Activated naive CD4-positive, alpha-beta T cell treated with Interleukin-2 at 50 U/mL for 16 hours (primary cell): ENCODE data around the gene IKZF2.

ENCODE experiments used
- DNase-seq: peaks from one replicate; pipeline ENCODE4 v3.0.0-alpha.2; 2020

IKZF2 gene

DNA sequence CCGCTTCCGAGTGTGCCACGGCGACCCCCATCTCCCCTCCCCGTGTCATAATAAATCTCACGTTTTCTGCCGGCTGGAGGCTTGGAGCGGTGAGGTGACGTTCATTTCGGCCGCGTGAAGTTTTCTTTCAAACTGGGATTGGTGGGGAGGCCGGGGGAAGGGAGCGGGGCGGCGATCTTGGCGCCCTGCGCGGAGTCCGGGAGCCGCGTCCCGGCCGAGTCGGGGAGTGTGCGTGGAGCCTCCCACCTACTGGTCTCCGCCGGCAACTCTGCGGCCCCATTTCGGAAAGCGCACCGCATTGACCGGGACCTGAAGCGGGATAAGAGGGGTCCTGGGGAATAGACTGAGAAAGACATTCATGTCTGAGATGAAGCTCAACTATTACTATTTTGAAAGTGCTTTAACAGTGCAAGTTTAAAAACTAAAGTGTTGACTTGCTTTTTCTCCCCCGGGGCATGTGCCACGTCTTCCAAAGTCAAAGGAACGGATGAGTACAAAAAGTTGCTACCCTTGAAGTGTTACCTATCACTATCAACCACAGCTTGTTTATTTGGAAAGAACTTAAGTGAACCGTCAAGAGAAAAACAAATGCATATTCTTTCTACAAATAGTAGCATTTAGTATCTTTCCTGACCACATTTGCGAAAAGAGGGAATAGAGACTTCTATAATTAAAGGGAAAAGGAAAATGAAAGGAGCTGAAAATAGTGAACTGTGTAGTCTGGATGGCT lies 818 bp upstream of the IKZF2 start:
- DNase-seq, result peak; percentile 27

DNA sequence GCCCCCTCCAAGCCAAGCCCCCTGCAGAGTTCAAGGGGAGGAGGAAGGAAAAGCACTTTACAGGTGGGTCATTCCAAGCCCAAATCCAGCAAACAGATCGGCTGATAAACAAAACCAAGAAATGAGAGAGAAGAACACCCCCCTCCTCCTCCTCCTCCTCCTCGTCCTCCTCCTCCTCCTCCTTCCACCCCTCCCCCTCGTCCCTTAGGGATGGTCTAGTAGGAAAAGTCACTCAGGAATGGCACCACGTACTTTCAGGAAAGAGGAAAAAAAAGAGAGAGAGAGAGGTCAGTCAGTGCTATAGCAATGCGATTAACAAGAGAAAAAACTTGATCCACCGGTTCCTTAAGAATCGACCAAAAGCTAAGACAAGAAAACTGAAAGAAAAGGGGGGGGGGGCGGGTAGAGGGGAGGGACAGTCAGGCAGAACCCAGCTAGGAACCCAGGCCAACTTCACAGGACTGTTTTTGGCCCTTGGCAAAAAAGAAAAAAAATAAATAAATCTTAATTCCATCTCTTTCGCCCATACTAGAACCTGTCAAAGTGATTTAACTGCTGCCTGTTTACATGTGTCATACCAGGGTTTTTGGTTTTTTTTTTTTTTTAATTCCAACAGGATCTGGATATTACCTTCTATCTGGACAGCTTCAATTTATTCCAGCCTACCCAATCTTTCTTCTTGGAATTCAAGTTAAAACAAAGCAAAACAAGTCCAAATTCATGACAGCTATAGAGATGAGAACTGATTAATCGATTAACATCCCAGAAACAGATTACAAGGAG lies 906 bp downstream of the IKZF2 start:
- no peak for DNase-seq

DNA sequence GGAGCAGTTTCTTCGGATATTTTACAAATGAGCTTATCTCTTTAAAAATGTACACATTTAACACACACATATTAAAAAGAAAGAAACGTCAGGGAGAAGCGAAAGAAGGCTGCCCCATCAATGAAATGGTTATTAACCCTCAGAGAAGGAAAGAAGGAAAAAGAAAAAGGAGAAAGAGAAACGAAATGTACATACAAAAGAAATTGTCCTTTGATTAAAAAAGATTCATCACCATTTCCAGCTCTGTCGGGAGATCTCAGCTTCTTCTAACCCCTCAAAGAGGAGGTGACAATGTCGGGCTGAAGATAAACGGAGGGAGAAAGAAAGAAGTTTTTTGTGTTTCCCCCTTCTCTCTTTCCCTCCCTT lies 1.5 kb downstream of the IKZF2 start:
- no peak for DNase-seq

- DNase-seq, result no peak
Measured at GRCh38 chr2:213149294-213149875, 2.0 kb downstream of the IKZF2 start.

DNA sequence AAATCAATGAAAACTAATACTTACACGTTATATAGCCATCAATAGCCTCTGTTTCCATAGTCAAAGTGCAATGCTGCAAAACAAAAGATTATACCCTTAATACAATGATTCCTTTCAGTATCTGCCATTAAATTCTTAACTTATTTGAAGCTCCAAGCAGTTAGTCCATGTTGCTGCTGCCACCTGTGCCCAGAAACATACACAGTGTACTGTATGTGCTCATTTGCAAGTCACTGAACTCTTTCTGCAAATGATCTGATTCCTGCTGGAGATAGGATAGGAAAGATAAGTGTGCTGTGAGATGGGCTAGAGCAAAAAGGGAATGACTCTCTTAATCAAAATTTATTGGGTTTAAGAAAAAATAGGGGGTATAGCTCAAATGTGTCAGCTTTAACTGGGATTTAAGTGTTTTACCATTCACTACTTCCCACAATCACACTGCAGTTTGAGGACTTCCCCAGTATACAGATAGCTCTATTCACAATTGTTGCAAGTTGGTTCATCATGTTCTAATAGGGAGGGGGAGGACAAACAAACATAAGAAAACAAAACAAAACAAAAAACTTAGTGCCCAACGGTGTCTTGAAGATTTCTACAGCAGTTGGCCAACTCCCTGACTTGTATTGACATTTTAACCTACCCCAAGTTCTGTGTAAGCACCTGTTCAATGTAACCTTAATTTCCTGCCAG lies 2.7 kb downstream of the IKZF2 start:
- no peak for DNase-seq

DNA sequence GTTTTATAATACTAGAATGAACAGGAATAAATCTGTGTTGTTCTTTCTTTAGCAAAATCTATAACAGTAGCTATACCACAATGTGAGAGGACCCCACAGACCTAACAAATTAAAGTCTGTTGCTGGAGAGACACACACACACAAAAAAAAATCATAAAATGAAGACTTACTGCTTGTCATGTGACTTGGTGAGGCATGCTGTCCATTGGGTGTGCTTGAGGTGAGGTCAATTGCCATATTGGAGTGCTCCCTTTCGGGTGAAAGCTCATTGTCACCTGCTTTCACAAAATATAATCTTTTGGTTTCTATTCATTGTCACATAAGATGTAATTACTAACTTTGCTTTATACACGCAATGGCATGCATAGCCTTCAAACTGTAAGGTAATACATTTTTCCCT lies 3.9 kb downstream of the IKZF2 start:
- no peak for DNase-seq

DNA sequence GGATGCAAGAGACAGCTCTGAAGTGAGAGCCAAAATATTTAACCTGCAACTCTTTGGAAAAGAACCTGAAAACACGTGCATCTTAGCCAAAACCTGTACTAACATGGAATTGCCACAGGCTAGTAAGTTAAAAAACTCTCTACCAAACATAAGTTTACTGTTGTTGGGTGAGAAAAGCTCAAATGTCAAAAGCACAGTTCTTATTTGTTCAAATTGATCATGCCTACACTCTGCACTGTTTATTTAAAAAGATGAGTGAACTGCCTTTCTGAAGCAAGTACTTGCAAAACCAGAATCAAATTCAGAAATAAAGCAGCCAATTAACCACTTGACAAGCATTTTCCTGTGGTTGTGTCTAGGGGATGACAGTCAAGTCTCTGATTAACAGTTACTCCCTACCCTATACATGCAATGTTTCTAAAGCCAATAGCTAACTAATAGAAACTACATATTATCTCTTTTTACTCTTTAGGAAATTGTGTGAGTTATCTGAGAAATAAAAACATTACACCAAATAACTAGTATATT lies 5.6 kb downstream of the IKZF2 start:
- DNase-seq, result no peak

DNA sequence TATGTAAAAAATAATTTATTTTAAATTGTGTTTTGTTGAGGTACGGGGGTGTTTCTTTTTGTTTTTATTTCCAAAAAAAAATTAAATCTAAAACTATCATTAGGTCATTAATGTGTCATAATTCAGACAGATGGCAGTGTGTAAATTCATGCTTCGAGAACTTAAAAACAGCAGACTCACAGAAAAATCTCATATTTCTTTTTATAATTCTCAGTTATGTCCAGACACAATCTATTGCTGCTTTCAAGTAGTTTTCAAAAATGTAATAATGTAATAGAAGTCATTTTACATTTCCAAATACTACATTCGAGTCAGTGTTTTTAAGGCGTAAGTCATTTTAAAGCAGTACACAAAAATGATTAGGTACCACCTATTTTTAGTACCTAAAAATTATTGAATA lies 14.3 kb downstream of the IKZF2 start:
- no peak for DNase-seq

GRCh38 chr2:213129311-213129710 lies 22.1 kb downstream of the IKZF2 start:
- no peak for DNase-seq

- no peak for DNase-seq
Measured at GRCh38 chr2:213125646-213126347, 25.6 kb downstream of the IKZF2 start.

DNA sequence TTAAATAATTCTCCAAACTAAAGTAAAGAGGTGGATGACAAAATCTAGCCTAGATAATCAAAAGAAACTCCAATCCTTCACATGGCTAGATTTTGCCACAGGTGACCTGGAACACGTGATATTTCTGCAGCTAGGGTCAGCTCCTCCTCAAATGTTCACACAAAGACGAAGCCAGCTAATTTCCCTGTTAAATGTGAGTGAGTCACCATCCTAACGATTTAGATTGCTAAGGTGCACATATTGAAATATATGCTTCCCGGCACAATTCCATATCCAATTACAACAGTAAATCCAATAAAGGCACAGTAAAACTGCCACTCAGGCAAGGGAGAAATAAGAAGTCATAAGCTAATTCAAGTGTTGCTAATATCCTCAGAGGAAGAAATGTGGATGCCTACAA lies 28.7 kb downstream of the IKZF2 start:
- no peak for DNase-seq

DNA sequence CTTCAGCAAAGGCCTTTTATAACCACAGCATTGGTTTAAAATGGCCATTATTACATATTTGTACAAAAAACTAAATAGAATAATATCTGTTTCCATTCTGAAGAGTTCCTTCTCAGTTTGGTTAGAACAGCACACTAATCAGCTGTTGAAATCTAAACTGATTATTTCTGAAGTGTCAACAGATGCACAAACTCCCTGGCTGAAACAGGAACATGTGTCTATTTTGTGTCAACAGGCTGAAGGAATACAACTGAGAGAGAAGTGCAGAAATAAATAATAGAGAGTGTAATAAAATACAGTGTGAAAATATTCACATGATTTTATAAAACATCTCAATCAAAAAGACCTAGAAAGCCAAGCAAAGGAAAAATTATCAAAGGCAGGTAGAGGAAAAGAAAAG lies 29.7 kb downstream of the IKZF2 start:
- DNase-seq, result no peak

- DNase-seq, result peak; percentile 16
Measured at GRCh38 chr2:213119061-213119809, 32.2 kb downstream of the IKZF2 start.

GRCh38 chr2:213108308-213108707 lies 43.1 kb downstream of the IKZF2 start:
- no peak for DNase-seq

GRCh38 chr2:213107728-213108127 lies 43.7 kb downstream of the IKZF2 start:
- DNase-seq, result no peak

DNA sequence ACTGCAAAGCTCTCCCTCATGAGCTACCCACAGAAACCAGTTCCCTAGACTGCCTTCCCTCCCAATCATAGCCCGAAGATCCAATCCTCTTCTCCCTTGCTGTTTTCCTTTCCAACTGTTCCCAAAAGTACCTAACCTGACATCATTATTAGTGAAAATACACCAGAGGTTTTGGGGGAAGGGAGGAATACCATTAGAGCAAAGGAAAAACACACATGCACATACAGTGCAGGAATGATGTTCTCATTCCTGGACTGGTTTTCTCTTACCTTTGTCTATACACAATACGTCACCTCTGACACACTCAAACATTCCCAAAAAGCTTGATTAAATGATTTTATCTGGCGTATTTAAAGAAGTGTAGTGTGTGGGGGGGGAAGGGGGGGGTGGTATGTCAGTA lies 46.2 kb downstream of the IKZF2 start:
- no peak for DNase-seq

- DNase-seq, result no peak
Measured at GRCh38 chr2:213104903-213105202, 46.6 kb downstream of the IKZF2 start.

GRCh38 chr2:213104092-213104902 lies 47.1 kb downstream of the IKZF2 start:
- DNase-seq, result no peak

GRCh38 chr2:213101692-213102460 lies 49.5 kb downstream of the IKZF2 start:
- DNase-seq, result no peak

- no peak for DNase-seq
Measured at GRCh38 chr2:213101109-213101508, 50.3 kb downstream of the IKZF2 start.
